ENCODE measurements around the gene SERINC3. TPM values are rescaled to one million over a fixed set of nuclear protein-coding genes. Genes with fewer than 3 reads are reported as not detected.

The SERINC3 gene
- total RNA-seq, 1 experiment from 2014 or later, result 54.8 TPM

DNA sequence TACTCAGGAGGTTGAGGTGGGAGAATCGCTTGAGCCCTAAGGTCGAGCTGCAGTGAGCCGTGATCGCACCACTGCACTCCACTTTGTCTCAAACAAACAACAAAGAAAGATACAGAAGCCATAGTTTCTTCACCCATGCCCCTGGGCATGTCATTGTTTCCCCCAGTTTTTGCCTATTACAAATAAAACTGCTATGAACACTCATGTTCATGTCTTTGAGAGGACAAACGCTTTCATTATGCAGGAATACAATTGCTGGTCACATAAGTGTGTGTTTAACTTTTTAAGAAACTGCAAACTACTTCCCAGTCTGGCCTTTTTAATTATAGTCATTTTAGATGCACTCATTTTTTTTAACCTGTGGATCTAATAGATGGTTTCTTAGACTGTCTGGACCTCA lies 58.4 kb downstream of the SERINC3 start:
- Histone ChIP-seq H3K4me3 (no peak overlapping the region), H3K36me3 (no peaks in the 10 kb centered on the region), H3K9me3 (no peaks in the 10 kb centered on the region), H3K27me3 (no peaks in the 10 kb centered on the region)
- no peak for DNase-seq

DNA sequence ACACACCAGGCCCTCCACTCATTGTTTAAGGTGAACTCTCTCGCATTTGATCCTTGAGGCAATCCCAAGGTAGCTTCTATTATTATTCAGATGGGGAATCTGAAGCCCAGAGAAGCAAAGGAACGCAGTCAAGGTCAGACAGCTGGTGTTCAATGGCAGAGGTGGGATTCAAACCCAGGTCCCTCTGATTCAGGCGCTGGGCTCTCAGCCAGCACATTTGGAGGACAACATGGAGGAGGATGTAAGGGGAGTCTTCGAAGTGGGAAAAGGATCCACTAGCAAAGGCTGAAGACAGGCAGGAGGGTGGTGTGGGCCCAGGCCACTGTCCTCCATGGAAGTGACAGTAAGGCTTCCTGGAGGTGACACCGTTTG lies 60.1 kb downstream of the SERINC3 start:
- Histone ChIP-seq H3K27me3 (no peaks in the 10 kb centered on the region), H3K36me3 (no peaks in the 10 kb centered on the region), H3K9me3 (no peaks in the 10 kb centered on the region), H3K4me3 (no peak overlapping the region)
- DNase-seq, result no peak

DNA sequence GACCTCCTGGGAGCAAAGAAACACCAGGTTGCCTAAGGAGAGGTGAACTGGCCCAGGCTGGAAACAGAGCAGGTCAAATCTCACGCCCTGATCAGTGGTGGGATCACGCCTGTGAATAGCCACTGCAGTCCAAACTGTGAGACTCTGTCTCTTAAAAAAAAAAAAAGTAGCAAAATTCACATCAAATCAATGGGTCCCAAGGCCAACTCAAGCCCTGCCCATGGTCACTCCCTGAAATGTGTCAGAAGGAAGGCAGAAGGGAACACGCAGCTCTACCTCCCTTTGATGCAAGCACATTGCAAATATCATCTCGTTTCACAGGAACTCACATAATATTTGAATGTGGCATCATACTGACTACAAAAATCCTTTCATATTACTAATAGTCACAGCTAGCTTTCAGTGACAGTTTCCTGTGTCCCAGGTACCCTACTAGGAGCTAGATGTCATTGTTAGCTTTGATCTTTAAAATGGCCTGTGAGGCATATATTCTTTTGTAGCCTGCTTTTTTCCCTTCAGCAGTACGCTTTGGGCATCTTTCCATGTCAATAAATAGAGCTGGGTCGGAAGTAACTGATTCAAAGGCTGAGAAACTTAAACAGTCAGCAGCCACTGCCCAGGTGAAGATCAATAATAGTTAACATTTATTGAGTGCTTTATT lies 60.6 kb downstream of the SERINC3 start:
- Histone ChIP-seq H3K4me3 (no peak overlapping the region), H3K27me3 (no peaks in the 10 kb centered on the region), H3K9me3 (no peaks in the 10 kb centered on the region), H3K36me3 (no peaks in the 10 kb centered on the region)
- no peak for DNase-seq

DNA sequence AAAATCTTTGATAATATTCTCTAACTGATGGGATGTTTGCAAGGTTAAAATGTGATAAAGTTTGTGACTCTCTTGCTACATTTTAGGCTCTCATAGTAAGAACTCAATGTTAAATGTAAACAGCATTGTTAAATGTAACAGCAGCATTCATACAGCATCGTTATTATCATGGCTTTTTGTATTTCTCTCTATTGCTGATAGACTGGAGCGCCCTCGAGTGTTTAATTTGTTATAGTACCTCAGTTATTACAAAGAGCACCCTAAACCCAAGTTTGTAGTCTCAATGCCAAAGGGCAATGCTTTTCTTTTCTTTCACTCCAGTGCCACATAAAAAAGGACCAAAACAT lies 61.1 kb downstream of the SERINC3 start:
- no peak for DNase-seq
- H3K27me3 ChIP-seq, result no peaks in the 10 kb centered on the region
- H3K36me3 ChIP-seq, result no peaks in the 10 kb centered on the region
- no peak overlapping the region for H3K4me3 ChIP-seq
- no peaks in the 10 kb centered on the region for H3K9me3 ChIP-seq

DNA sequence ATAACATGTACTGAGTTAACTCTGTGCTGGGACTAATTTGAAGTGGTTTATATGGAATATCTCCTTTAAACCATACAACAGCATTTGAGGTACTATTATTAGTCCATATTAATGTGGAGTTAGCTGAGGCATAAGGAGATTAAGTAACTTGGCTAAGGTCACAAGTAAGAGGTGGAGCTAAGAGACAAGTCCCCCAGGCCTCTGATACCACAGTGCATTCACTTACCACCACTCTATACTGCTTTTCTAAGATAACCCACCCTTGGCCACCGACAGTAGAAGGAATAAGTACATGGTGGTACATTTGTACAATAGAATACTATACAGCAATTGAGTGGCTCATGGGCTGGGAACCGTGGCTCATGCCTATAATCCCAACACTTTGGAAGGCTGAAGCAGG lies 62.6 kb downstream of the SERINC3 start:
- DNase-seq, result no peak
- Histone ChIP-seq H3K36me3 (no peaks in the 10 kb centered on the region), H3K27me3 (no peaks in the 10 kb centered on the region), H3K4me3 (no peak overlapping the region), H3K9me3 (no peaks in the 10 kb centered on the region)

DNA sequence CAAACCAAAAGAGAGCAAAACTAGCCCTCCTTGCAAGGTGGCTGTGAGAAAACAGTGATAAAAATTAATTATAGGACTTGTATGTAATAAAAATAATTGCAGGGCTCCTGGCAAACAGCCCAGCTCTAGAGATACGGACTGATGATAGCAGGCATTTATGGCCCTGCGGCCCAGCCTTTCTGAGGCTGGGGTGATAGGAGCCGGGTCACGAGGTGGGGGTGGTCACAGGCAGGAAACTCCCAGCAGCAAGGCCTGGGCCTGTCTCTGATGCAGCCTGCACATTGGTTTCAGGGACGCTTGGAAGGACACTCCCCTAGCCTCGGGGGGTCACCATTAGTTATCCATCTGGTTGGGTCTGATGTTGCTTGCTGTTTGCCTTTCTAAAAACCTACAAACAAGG lies 64.9 kb downstream of the SERINC3 start:
- no peaks in the 10 kb centered on the region for H3K27me3 ChIP-seq
- H3K36me3 ChIP-seq, result no peaks in the 10 kb centered on the region
- H3K4me3 ChIP-seq, result no peak overlapping the region
- DNase-seq, result no peak
- no peaks in the 10 kb centered on the region for H3K9me3 ChIP-seq

DNA sequence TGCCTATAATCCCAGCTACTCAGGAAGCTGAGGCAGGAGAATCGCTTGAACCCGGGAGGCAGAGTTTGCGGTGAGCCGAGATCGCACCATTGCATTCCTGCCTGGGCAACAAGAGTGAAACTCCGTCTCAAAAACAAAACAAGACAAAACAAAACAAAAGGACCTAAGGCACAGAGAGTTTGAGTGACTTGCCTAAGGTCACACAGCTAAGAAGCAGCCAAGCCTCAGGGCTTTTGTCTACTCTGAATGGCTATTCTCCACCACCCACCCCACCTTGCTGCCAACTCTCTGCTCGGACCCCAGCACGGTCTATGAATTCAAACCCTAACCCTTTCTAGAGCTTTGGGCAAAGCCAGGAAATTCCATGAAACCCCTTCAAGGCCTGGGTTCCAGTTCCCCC lies 65.3 kb downstream of the SERINC3 start:
- H3K36me3 ChIP-seq, result no peaks in the 10 kb centered on the region
- H3K9me3 ChIP-seq, result no peaks in the 10 kb centered on the region
- no peak for DNase-seq
- no peaks in the 10 kb centered on the region for H3K27me3 ChIP-seq
- H3K4me3 ChIP-seq, result no peak overlapping the region

DNA sequence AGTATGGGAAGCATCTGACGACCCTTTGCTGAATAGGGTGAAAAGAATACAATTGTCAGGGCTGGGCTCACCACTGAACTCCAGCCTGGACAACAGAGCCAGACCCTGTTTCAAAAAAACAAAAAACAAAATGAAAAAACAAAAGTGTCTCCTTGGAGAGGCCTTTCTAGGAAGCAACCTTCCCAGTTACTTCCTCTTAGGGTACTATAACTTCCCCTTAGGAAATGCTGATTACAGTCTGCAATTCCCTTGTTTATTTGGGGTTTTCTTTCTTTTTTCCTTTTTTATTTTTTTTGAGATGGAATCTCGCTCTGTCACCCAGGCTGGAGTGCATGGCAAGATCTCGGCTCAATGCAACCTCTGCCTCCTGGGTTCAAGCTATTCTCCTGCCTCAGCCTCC lies 66.7 kb downstream of the SERINC3 start:
- no peak for DNase-seq
- no peaks in the 10 kb centered on the region for H3K9me3 ChIP-seq
- H3K4me3 ChIP-seq, result no peak overlapping the region
- H3K36me3 ChIP-seq, result no peaks in the 10 kb centered on the region
- no peaks in the 10 kb centered on the region for H3K27me3 ChIP-seq

DNA sequence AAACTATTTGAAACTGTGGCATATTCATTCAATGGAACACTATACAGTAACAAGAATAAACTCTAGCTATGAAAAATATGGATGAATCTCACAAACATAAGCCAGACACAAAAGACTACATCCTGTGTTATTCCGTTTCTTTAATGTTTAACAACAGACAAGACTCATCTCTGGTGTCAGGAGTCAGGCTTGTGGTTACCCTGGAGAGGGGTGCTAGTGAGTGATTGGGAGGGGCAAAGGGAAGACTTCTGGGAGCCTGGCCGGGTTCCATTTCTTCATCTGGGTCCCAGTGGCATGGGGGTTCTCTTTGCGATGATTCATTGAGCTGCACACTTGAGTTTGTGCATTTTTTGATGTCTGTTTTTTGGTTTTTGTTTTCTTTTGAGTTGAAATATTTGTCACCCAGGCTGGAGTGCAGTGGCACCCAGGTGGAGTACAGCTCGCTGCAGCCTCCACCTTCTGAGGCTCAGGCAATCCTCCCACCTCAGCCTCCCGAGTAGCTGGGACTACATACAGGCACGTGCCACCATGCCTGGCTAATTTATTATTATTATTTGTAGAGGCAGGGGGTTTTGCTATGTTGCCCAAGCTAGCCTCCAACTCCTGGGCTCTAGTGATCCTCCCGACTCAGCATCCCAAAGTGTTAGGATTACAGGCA lies 67.4 kb downstream of the SERINC3 start:
- no peaks in the 10 kb centered on the region for H3K27me3 ChIP-seq
- DNase-seq, result no peak
- H3K9me3 ChIP-seq, result no peaks in the 10 kb centered on the region
- no peaks in the 10 kb centered on the region for H3K36me3 ChIP-seq
- no peak overlapping the region for H3K4me3 ChIP-seq

DNA sequence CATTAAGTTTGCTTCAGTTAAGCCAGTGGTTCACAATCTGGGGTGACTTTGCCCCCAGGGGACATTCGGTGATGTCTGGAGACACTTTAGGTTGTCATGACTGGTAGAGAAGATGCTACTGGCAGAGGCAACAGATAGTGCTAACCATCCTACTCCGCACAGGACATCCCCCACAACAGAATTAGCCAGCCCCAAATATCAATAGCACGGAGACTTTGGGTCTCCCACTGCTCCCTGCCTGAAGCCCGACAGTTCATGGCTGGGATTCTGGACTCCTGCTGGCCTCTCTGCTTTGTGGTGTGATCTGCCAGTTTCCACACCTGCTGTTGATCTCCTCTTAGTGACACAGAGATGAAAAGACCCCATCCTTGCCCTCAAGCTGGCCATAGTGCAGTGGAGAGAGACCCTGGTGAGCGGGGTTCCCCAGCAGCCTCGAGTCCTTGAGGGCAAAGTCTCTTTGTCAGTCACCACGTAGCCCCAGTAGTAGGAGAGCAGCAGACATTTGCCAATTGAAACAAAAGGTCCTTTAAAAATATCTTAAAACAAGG lies 70.9 kb downstream of the SERINC3 start:
- no peaks in the 10 kb centered on the region for H3K36me3 ChIP-seq
- H3K27me3 ChIP-seq, result no peaks in the 10 kb centered on the region
- H3K9me3 ChIP-seq, result no peaks in the 10 kb centered on the region
- DNase-seq, result no peak
- H3K4me3 ChIP-seq, result no peak overlapping the region

DNA sequence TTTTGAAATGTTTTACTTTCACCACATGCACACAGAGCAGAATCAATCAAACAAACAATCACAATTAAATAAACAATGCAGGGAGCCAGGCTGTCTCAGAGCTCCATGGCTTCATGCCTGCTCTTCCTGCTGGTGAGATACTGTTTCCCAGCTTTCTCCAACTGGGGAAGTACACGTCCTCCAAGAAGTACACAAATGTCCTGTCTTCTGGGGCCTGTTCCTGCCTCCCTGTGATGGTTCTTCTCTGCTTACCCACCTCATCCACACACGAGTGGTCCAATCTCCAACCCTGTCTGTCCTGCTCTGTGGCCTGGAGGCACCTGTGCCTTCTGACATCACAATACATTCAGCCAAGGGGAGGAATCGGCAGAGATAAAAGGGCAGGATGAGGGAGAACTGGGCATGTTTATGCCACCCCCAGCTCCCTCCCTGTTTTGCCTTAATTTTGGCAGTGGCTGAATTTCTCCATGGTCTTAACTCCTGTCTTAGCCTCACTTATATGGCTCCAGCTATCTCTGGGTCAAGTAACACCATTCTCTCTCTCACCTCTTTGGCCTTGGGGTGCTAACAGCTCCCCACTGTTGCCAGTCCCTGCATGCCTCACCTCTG lies 71.5 kb downstream of the SERINC3 start:
- no peaks in the 10 kb centered on the region for H3K9me3 ChIP-seq
- DNase-seq, result peak; percentile 41
- H3K4me3 ChIP-seq, result no peak overlapping the region
- no peaks in the 10 kb centered on the region for H3K27me3 ChIP-seq
- H3K36me3 ChIP-seq, result no peaks in the 10 kb centered on the region

DNA sequence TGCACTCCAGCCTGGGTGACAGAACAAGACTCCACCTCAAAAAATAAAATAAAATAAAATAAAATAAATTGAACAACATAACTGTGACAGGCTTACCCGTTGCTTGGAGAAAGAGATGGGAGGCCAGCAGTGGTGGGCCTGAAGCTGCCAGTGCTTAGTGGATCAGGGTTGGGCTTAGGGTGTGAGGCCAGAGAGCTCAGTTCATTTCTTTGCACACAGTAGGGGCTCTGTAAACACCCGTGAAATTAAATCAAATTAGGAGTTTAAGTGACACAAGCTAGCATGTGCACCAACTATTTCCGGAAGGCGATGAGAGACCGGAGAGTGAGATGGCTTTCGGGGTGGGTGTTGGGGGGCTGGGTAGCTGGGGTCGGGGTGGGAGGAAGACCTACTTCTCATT lies 72.0 kb downstream of the SERINC3 start:
- Histone ChIP-seq H3K4me3 (no peak overlapping the region), H3K27me3 (no peaks in the 10 kb centered on the region), H3K36me3 (no peaks in the 10 kb centered on the region), H3K9me3 (no peaks in the 10 kb centered on the region)
- DNase-seq, result no peak

DNA sequence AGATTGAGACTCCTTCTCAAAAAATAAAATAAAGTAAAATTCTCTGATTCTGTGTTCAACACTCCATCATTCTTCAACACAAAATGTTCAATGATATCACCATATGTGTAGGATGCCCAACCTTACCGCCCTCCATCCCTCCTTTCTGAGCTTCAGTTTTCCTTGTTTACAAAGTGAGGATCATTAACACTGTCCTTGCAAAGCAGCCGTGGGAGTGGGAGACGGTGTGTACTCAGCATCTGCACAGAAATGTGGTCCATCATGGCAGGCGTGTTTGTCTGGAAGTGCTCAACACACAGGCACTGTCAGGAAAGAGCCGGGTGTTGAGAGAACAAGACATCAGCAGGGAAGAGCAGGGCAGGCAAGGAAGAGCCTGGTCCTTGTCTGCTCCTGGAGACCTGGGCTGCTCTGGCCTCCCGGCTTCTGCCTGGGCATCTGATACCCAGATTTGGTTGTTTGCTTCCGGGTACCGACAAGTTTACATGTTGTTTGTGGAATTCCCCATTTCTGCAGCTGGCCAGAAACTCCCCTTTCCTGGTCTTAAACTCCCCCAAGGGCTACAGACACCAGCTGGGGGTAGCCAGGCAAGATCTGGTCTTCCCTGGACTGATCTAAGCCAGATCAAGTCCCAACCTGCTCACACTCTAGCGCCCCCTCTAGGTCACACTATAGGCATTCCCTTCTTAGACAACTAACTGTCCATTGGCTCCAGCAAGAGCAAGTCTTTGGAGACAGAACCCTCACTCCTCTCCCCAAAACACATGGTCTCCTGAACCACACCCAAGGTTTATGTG lies 72.9 kb downstream of the SERINC3 start:
- H3K36me3 ChIP-seq, result no peaks in the 10 kb centered on the region
- no peaks in the 10 kb centered on the region for H3K27me3 ChIP-seq
- H3K9me3 ChIP-seq, result no peaks in the 10 kb centered on the region
- no peak for DNase-seq
- no peak overlapping the region for H3K4me3 ChIP-seq

DNA sequence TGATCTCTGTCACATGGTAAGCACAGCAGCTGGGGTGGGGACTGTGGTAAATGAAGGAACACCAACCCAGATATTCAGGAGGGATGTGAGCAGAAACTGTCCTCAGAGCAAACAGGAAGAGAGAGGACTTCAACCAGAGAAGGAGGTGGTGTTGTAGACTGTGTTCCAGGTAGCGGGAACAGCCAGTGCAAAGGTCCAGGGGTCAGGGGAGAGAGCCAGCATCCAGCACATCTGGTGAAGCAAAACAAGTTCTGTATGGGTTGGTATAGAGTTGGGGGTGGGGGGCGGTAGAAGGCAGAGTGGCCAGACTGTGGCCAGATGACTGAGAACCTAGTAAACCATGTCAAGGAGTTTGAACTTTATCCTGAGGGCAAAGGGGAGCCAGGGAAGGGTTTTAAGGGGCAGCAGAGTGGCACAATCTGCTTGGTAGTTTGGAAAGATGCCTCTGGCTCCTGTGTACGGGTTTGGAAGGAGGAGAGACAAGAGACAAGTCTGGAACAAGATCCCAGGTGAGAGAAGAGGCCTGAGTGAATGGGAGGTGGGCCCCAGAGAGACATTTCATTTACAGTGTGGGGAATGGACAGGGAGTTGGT lies 73.9 kb downstream of the SERINC3 start:
- H3K9me3 ChIP-seq, result no peaks in the 10 kb centered on the region
- H3K4me3 ChIP-seq, result no peak overlapping the region
- H3K36me3 ChIP-seq, result no peaks in the 10 kb centered on the region
- no peak for DNase-seq
- H3K27me3 ChIP-seq, result no peaks in the 10 kb centered on the region

Data from MG63 (cell line).